ENCODE results near the gene RPL5. TPM values are rescaled to one million over a fixed set of nuclear protein-coding genes. Genes with fewer than 3 reads are reported as not detected.

RPL5 gene
- total and polyA plus RNA-seq, 2 of the 8 experiments (the other 6 are each of a cell fraction or from before 2014, with no cell fraction given) = 1,506 to 2,034 TPM

GRCh38 chr1:92805216-92805615 lies 26.6 kb upstream of the RPL5 start (continued):
- no peak for TF ChIP-seq SAP30 (IDR thresholded peaks at IDR 0.05; ENCODE audit: insufficient read depth, insufficient replicate concordance, low read length)
- no peak for TF ChIP-seq FOSL1 (IDR thresholded peaks at IDR 0.05; ENCODE audit: insufficient read depth, low read depth, low read length)
- no peak for TF ChIP-seq BRCA1 (IDR thresholded peaks at IDR 0.05; ENCODE audit: low read depth, low read length)
- TF ChIP-seq CBX5 (IDR thresholded peaks at IDR 0.05; ENCODE audit: low read depth, low read length) = no peak
